GM19193 (cell line): ENCODE results near the gene WDFY2.

Source experiments
- POLR2A ChIP-seq: IDR thresholded peaks from 4 replicates; pipeline ENCODE4 v1.6.1; 2011; ENCODE audit not compliant: insufficient read depth, insufficient read length; ENCODE audit errors: extremely low read depth

Gene WDFY2

DNA sequence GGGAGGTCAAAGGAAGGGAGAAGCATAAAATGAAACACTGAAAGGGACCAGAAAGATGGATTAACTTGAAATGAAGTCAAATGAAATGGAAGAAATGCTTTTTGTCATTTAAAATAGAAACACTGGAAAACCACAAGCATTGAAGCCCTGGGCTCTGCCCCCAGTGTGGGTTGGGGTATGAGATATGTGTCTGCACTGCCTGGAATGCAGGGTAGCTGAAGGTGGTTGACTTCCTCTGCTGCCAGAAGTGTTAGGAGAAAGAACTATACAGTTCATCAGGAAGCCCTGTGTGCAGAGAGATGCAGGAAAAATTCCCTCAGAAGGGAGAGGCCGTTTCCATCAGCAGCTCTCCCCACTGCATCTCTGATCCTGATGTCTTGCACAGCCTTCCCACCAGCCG, 150.5 kb downstream of the WDFY2 start:
- no peak for TF ChIP-seq POLR2A

DNA sequence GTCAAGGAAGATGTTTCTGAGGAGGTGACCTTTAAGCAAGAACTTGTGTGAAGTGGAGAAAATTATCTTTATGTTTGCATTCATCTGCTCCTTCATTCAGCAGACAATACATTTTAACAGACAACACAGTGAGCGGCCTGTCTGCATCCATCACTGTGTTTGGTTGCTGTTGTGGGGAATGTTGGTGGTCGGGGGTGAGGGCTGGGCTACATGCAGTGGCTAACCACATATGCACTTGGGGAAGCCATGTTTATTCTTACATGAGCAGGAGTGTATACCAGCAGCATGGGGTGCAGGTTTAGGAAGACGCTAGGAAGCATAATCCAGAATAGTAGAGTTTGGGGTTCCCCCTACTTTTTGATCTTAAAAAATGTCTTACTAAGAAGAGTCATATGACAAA, 153.3 kb downstream of the WDFY2 start:
- no peak for TF ChIP-seq POLR2A

DNA sequence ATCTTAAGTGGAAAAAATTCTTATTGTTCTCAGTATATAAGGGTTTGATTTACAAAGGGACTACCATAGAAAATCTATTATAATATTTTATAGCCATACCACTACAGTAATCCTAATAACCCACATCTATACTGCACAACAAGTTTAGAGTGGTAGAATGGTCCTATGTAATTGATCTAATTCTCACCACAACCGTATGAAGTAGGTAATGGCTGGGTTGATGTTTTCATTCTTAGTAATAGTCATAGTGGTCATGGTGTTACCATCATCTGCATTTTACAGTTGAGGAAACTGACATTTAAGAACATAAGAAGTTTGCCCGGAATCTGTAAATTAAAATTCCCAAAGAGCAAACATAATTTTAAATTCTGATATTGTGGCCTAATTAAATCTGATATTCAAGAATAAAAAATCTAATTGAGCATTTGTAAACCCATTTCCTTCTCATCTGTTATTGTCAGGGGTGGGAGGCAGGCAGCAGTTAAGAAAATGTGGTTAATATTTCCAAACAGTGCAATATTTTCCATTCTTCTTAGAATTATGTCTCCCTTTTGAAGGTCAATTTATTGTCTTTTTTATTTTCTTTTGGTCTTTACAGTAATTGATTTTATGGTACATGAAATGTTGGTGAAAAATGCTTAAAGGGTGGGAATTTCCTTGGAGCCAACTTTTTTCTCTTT, 154.1 kb downstream of the WDFY2 start:
- no peak for TF ChIP-seq POLR2A

DNA sequence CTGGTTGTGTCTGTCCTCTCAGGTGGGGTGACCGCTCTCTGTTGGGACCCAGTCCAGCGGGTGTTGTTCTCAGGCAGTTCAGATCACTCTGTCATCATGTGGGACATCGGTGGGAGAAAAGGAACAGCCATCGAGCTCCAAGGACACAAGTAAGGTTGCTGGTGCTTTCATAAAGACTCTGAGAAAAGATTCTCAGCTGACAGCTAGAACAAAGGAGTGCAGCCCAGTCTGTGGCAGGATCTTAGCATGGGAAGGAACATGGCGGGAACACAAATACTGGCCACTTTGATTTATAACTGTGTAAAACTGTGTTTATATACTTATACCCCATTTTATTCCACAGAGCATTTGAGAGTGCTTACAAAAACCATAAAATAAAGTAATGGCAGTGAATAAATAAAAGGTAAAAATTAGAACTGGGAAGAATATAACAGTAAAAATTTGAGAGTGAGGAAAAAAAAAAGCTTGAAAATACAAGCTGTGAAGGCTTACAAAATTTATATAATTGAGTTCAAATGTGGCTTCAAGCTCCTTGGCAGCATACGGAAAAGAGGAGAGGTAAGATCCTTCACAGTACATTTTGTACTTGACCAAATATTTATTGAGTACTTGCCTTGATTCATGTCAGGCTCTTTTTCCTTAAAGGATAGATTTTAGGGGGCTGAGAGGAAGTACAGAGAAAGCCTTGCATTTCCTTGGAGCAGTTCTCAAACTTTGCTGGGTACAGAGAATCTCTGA, 154.9 kb downstream of the WDFY2 start:
- TF ChIP-seq POLR2A, result no peak

DNA sequence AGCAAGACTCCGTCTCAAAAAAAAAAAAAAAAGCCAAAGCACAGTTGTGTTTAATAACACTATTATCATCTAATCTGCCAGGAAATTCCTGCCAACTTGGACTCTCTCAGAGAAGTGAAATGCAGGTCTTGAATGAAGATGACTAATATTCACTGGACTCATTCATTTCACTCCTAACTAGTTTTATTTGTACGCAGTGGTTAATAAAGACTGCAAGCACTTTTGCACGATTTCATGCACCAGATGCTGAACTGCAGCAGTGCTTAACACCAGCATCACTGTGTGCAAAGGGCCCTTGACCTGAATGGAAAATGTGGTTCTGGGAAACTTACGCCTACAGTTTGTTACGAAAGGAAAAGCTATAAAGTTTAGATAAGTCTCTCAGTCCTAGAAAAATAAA, 156.4 kb downstream of the WDFY2 start:
- no peak for TF ChIP-seq POLR2A

DNA sequence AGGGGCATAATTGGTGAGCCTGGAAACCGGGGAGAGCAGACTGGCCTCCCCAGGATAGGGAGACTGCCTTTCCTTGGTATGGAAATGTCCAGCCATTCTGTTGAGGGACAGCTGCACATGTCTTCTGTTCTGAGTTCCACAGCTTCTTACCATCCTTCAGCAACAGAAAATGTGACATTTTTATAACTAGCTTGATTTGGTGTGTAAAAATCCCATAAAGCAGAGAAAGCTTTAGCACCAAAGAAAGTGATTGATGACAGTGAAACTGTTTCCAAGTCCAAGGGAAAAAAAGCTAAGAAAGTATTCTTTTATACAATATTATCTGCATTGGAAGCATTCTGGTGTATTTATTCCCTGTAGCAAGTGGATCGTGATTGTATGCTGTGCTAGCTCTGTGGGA, 157.8 kb downstream of the WDFY2 start:
- TF ChIP-seq POLR2A, result no peak

DNA sequence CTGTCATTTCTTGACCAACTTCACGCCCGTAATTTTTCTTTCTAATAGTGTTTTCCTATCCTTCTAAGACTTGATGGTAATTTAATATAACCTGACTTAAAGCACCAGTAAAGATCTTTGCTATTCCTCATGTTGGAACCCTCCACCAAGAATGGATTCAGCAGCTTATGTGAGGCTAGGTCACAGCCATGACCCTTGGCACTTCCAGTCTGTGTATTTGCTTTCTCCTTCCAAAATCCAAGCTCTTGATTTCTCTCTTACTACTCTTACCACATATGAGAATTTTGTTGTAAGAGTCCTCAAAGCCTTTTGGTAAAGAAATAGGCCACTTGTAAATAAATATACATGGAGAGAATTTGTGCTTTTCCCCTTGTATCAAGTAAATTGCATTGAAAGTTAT, 158.3 kb downstream of the WDFY2 start:
- no peak for TF ChIP-seq POLR2A

DNA sequence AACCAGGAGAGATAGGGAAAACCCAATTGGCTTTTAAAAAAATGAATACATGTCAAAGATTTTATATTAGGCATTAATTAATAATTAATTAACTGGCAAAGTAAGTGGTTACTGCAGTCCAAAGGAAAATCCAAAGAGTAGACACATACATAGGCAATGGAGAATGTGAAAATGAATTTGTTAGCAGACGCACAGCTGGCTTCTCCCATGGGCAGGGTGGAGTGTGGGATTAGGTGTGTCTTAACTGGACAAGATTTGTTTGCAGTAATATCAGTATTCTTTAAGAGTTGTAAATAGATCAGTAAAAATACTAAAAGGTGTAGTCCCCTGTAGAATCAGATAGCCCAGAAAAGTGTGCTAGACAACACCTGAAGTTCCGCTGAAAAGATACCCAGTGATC, 161.0 kb downstream of the WDFY2 start:
- TF ChIP-seq POLR2A, result no peak

DNA sequence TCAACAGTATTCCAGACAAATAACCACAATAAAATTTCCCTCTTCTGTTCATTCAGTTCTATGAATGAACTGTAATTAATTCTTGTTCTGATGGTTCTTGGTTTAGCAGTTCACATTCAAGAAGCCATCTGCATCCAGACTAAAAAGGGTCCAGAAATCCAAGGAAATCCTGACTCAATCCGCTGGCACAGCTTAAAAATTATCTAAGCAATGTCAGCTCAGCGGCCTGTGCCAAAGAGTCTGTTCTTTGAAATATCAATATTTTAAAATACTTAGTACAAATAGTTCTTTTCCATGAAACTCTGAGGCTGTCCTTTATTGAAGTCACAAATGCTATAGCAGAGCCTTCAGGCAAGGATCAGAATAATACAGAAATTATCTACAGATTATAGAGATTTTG, 162.5 kb downstream of the WDFY2 start:
- TF ChIP-seq POLR2A, result no peak

DNA sequence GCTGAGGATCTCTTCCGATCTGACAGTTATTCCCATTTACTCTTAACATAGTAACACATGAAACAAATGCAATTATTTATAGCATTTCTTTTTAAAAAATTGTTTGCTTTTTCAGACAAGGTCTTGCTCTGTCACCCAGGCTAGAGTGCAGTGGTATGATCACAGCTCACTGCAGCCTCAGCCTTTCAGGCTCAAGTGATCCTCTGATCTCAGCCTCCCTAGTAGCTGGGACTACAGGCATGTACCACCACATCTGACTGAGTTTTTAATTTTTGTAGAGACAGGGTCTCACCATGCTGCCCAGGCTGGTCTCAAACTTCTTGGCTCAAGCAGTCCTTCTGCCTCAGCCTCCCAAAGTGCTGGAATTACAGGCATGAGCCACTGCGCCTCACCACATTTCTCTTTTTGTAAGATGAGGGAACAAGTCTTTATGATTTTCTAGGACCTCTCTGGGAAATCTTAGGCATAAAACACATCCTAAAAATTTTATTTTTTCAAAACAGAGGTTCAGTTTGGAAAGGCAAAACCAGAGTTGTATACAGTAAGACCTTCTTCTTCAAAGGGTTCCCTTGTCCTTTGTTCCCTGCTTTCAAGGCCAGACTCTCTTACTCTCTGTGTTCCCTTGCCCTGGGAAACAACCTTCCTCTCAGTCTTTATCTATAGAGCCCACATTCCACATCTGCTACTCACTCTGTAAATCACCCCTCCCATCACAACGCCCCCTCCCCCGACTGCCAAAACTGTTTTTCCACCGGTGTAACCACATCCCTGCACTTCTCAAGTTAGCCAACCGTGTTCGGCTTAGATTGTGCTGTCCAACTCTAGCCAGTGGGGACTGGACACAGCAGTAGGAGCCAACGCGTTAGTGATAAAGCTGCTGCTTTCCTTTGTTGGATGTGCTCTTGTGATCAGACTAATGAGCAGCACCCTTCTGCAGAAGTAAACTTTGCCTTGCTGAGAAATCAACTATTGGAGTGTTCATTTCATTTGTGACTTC, 163.5 kb downstream of the WDFY2 start:
- no peak for TF ChIP-seq POLR2A

DNA sequence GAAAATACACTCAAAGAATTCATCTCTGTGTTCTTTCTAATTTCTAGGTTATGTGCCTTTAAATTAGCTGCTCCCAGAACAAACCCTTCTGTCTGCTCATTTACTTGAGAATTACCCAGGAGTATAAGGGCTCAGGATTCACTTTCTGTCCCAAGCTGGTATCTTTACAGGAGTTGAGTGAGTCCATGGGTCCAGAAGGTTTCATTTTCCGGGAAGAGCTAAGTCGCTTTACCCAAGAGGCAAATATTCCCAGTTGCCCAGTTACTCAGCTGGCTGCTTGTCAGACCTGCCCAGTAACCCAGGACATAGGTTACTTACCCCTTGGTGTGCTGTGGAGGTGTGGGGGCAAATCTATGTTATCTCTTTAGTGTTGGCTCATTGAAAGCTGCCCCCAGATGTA, 172.4 kb downstream of the WDFY2 start:
- no peak for TF ChIP-seq POLR2A

DNA sequence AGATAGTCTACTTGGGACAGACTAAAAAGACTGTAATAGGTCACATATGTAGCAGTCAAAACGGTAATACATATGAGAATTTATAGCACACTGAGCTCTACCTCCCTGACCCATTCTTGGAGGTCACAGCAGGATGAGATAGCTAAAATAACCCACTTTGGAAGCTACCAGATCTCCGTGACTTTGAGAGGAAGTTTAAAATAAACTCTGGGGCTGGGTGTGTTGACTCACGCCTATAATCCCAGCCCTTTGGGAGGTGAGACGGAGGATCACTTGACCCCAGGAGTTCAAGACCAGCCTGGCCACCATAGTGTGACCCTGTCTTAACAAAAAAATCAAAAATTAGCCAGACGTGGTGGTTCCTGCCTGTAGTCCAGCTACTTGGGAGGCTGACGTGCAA, 174.4 kb downstream of the WDFY2 start:
- no peak for TF ChIP-seq POLR2A

DNA sequence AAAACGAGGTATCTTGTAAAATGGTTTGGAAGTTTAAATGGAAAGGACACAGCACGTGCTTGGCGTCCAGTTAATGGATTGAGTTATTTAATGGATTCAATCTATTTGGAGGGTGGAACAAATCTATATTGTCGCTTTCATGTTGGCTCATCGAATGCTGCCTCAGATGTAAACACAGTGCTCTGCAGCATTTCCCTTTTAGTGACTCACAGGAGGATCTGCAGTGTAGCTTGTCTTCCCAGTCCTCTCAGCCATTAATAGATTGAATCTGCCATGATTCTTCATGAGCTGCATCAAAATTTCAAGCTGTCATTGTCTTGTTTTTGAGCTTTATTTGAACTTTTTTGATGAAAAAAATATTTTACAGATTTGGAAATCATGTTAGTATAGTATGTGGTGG, 175.0 kb downstream of the WDFY2 start:
- TF ChIP-seq POLR2A, result no peak

DNA sequence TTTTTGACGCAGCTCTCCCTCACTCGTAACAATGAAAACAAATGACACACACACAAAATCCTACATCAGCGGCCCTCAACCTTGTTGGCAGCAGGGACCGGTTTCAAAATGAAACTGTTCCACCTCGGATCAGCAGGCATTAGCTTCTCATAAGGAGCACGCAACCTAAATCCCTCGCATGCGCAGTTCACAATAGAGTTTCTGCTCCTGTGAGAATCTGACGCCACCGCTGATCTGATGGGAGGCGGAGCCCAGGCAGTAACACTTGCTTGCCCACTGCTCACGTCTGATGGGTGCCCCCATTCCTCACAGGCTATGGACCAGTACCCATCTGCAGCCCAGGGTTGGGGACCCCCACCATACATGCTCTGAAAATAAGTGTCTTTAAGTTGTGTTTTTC, 176.3 kb downstream of the WDFY2 start:
- TF ChIP-seq POLR2A, result no peak

DNA sequence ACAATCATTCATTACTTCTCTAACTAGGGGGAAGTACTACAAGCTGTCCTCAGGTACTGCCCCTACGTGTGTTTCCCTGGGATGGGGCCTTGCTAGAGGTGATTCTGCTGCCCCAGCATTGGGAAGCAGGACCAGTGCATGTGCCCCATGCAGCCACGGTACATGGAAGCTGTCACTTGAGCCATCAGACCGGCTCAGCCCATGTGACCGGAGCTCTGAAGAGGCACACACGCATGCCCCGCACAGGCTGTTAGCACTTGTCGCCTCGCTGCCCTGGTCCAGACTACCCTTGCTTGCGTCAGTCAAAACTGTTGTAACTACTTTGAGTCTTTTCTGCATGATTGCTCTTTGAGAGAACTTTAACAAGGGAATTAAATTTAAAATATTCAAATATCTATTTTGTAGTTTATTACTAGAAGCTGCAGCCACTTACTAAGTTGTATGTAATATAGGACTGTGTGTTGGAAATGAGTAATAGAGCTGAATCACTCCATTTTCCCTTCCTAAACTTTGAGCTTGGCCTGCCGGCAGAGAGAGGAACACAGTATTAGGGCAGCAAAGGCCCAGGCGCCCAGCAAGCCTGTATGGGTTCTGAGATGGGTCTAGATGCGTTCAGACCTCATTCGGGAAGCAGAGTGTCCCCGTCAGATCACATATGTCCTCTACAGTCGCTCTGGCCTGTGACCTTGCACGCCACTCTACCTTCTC, 177.5 kb downstream of the WDFY2 start:
- TF ChIP-seq POLR2A, result no peak
